ENCODE data around the gene DPH6.
"Not testable (repeated sequence)": the region's sequence is repeated elsewhere in the genome, so short reads cannot be mapped to it uniquely, and the experiment has no call there.

The DPH6 gene

DNA sequence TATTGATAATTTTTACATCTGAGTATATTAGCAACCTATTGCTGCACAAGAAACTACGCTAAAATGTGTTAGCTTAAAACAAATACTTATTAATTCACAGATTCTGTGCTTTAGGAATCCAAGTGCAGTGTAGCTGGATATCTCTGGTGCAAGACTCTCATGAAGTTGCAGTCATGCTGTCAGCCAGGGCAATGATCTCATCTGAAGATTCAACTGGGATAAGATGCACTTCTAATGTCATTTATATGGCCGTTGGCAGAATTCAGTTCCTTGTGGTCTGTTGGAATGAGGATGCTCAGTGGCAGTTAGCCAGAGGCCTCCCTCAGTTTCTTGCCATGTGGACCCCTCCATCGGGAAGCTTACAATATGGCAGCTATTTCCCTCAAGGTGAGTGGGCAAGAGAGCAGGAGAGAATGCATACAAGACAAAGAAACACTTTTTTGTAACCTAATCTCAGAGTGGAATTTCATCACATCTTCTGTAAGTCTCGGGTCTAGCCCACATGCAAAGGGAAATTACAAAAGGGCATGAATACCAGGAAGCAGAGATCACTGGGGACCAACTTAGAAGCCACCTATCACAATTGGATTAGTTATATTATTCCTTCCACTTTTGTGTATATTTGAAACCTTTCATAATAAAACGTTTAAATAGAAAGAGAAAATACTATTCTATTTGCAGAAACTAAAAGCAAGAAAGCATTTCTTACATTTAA lies 61.6 kb downstream of the DPH6 start:
- DNase-seq = no peak

DNA sequence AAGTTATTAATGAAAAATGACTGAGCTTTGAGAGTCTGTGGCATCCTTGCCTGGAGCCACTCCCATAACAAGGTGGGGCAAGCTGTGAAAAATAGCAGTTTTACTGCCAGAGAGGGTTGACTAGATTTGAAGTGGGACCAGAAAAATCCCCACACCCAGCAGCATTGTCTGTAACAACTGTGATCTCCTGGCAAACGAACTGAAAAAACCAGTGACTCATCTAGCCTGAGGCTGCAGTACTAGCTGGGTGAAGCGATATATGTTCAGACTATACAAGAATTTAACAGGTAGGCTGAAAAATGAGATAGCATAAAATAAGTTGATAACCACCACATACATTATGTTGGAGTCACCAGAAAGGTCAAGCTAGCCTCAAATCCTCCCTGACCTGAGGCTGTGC lies 64.0 kb downstream of the DPH6 start:
- peak; percentile 5 for DNase-seq

DNA sequence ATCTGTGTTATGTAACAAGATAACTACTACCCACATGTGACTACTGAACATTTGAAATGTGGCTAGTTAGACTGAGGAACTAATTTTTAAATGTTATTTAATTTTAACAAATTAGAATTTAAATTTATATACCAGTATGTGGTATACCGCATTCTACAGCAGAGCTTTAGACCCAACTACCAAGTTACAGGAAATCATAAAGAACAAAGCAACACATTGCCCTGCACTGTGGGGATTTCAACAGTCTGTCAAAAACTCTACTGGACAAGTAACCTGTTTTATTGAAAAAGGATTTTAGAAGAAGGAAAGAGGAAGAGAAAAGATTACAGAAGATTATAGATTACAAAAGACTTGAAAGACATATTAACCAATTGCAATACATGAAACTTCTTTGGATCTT lies 64.9 kb downstream of the DPH6 start:
- DNase-seq = no peak

DNA sequence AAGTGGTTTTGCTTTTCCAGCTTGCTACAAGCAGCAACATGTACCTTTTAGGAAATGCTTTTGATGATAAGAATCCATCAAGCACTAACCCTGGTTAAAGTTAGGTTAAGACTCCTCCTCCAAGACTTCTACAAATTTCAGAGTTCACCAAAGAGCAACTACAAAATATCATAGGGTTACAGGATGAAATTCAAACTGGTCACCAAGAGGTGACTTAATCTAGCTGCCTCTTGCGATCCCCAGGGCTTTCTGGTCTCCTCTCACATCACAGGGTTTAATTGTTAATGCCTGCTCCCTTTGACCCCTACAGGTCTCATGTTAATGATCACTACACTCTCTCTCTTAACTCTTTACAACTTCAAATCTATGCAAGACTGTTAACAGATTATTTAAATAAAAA lies 66.5 kb downstream of the DPH6 start:
- no peak for DNase-seq

DNA sequence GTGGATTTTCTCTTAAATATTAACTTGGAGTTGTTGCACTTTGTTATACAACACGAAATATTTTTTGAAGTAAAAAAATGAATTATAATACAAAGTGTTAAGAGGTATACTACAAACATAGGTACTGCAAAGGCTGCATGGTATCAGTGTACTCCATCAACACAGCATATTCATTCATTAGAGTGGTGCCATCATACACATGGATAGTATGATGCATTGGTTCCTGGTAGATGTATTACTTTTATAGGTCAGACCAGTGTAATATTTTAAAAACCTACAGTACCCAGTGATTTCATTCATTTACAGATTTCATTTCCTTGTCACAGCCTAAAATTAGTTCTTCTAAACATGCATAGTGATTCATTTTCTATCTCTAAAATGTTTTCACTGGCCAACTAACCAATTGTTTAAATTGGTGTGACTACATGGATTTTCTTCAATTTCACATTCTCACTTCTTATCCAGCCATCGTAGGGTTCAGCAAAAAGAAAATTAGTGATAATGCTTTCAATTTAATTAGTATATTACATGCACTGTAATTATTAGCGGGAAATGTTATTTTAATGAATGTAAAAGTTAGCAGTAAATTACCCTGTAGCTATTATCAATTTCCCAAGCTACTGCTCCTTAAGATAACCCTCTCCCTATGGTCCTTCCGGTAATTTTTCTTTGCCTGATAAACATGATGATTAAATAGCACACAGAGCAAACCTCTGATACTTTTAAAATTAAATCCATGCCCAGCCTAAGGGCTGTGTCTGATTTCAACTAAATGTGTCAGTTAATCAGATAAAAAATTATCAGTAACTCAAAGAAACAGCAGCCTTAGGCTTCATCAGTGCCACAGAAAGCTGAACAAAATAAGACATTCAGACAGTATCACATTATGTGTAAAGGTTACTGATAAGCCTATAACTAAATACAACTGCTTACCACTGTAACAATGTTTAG lies 68.4 kb downstream of the DPH6 start:
- DNase-seq = peak; percentile 34

DNA sequence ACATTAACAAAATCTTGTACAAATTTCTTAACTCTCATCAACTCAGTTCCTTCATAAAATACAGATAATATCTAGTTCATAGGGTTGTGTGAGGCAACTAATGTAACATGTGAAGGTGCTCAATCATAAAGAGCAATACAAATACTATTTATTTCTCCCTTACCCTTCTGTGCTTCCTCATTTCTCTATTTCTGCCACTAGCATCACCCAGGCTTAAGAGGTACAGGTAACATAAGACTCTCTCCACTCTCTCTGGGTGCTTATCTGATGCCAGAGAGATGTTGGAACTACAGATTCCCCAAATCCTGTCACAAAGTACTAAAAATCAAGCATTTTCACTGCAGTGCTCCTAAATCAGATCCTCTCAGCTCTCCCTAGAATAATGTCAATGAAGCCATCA lies 74.9 kb downstream of the DPH6 start:
- no peak for DNase-seq

DNA sequence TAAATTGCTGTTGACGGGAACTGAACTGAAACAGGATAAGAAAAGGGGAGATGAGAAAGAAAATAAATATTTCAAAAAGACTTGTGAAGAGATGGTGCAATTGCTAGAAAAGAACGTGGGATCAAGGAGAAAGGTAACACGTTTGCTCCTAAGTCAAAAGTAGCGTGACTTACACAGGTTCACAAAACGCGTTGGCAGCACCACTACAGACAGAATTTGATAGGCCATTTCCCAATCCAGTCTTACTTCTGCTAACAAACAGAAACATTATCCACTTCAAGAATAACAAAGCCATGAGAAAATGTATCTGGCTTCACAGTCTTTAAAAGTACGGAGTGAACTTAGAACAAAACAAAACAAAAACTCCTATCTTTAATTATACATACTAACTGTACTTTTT lies 75.5 kb downstream of the DPH6 start:
- no peak for DNase-seq

DNA sequence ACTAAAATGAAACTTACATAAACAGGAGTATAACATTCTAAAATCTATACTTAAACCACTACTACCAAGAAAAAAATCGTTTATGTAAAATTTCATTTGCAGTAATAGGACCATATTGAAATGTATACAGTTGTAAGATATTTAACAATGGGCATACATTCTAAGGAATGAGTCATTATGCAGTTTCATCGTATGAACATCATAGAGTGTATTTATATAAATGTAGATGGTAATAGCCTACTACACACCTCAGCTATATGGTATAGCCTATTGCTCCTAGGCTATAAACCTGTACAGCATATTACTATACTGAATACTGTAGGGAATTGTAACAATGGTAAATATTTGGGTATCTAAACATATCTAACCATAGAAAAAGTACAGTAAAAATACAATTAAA lies 79.5 kb downstream of the DPH6 start:
- DNase-seq = no peak

DNA sequence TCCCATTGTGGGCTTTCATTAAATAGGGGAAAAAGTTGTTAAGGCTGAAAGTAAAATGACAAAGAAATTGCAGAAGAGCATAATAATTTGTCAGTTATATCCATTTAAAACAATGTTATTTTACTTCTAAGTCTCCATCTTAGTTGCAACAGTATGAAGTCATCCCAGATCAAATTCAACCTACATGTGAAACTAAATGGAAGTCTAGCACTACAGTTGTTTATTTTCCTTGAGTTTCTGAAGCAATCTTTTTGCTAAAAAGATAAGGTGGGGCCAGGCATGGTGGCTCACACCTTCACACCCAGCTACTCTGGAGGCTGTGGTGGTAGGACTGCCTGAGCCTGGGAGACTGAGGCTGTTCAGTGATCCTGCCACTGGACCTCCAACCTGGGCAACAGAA lies 80.2 kb downstream of the DPH6 start:
- no peak for DNase-seq

DNA sequence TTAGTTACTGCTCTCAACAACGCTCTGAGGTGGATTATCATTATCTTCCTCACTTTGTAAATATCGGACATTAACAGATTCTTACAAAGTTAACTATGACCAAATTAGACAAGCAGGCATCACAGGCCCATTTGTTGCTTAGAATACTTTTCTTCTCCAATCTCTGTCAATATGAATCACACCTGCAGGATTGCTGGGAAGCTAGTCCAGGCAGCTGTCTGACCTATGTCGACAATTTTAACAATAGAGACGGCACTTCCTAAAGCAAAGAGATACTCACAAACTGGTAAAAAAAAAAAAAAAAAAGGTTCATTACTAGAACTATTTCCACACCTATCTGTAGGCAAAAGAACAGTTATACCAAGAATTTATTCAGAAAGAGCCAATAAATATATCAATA lies 85.3 kb downstream of the DPH6 start:
- no peak for DNase-seq

DNA sequence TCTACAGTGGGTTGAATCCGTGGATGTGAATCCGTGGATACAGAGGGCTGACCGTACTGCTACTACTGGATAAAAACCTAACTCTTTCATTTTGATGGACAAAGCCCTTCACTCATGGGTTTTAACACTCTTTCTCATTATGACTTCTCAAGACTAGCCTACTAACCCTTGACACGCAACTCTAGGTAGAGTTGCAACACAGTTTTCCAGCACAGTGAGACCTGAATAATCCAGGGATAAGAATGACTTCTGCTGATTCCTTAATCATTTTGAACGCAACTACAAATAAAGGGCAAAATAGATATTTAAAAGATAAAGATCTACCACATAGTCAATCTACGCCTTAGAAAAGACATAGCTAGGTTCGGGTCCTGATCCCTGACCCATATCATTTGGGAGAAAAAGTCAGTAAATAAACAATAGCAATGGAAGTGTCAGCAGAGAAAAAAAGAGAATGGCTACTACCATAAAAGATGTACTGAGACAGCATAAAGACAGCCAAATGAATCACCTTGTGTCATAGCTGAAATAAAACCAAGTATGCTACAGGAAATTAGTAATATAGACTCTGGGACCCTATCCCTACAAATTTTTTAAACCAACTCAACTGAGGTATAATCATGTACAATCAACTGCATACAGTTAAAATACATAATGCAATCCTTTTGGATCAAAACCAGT lies 87.6 kb downstream of the DPH6 start:
- no peak for DNase-seq

DNA sequence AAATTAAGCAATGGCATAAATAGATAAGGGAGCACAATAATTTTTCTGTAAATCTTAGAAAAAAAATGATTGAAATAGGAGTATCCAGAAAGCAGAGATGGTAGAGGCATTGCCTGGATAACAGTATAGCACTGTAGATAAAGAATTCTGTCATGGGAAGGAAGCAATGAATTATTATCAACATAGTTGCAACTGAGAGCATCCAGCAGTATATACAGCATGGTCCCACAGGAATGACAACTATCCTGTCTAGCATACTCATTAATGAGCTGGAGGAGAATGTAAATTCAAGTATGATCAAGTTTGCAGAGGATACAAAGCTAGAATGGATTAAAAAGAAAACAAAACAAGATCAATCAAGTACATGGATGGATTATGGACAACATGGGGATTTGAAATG lies 90.8 kb downstream of the DPH6 start:
- no peak for DNase-seq

DNA sequence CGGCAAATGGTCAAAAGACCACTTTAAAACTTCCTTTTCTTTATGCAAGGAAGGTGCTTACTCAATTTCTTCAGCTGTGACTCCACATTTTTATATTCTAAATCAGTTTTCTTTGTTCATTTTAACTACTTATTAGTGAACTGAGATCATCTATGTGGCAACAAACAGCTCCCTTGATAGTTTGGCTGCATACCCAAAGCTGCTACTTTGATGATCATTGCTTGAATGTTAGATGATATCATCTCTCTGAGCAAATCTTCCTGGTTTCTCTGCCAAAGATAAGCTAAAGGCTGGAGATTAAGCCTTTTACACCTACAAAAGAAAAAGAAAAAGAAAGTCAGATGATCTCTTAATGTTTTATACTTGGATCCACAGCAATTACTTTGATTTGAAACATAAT lies 95.5 kb downstream of the DPH6 start:
- DNase-seq = no peak

DNA sequence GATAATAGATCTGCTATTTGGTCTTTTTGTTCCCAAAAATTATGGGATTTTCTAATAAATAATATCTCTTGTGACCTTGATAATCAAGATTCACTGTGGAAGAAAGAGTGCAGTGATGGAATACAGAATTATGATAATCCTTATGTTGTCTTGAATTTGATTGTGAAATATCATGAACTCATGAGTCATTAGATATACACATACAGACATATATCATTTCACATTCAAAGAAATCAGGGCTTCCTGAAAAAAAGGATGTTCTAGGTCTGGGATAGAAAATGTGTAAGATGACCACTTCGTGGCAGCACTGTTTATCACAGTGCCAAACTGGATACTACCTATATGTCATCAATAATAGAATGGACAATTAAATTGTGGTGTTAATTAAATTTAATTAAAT lies 97.7 kb downstream of the DPH6 start:
- no peak for DNase-seq

DNA sequence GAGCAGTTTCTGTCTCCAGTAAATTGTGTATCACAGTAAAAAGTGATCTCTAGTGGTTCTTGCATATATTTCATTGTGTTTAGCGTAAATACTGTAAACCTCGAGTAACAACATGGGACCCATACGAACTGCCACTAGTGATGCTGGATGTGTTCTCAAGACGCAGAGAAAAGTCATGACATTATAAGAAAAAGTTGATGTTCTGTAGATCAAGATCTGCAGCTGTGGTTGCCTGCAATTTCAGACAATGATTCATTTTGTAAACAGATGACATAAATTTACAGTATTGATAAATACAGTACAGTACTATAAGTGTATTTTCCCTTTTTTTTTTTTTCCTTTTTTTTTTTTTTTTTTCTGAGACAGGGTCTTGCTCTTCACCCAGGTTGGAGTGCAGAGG lies 100.1 kb downstream of the DPH6 start:
- no peak for DNase-seq

DNA sequence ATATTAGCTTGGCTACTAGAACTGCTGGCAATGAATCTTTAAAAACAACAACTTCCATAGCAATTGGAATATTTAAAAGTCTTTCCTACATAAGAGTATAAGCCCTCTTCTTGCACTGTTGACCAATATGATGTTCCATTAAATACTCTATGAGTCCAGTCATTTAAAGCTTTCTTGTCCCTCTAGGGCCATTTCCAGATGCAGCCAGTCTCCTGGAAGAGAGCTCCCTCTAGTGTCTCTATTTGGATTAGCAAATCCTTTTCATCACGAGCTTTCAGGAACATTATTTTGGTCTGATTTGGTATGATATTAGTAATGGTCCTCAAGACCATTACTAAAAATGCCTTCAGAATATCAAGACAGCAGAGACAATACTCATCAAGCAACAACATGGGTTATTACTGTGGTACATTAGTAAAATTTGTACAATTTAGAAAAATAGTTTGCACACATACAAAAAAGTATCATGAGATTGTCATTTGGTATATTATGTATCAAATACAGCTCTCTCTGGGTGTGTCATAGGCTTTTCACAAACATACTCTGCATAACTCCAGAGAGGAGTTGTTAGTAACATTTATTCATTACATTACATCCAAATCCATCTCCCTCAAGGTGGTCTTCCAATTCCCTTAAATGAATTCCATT lies 101.3 kb downstream of the DPH6 start:
- peak; percentile 73 for DNase-seq

DNA sequence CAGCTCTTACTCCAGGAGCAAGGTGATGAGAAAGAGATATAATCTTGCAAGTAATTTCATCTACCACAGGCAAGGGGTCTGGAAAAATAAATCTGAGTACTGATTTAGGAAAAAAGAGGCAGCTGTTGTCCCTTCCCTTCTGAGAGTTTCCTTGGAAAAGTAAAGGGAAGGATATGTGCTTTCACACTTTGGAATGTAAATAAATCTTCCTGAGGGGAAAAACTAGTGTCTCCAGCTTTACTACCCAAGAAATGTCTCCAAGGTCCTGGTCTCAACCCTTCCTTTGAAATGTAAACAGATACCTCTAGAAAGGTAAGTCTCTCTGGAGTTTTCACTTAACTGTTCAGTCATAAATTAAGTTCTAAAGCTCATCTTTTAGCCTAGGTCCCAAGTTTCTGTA lies 102.6 kb downstream of the DPH6 start:
- DNase-seq = no peak

DNA sequence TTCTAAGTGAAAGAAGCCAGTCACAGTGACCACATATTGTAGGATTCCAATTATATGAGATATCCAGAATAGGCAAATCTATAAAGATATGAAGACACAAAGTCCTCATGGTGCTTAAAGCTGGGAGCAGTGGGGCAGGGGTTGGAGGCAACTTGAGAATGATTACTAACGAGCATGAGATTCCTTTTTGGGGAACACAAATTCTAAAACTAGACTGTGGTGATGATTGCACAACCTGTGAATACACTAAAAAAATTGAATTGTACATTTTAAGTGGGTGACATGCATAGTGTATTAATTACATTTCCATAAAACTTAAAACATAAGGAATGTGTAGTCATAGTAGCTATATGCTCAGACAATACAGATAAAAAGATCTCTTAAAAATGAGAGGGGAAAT lies 103.2 kb downstream of the DPH6 start:
- no peak for DNase-seq

DNA sequence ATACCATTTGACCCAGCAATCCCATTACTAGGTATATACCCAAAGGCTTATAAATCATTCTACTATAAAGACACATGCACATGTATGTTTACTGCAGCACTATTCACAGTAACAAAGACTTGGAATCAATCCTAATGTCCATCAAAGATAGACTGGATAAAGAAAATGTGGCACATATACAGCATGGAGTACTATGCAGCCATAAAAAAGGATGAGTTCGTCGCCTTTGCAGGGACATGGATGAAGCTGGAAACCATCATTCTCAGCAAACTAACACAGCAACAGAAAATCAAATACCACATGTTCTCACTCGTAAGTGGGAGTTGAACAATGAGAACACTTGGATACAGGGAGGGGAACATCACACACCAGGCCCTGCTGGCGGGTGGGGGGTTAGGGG lies 104.7 kb downstream of the DPH6 start:
- DNase-seq = not testable (repeated sequence)

DNA sequence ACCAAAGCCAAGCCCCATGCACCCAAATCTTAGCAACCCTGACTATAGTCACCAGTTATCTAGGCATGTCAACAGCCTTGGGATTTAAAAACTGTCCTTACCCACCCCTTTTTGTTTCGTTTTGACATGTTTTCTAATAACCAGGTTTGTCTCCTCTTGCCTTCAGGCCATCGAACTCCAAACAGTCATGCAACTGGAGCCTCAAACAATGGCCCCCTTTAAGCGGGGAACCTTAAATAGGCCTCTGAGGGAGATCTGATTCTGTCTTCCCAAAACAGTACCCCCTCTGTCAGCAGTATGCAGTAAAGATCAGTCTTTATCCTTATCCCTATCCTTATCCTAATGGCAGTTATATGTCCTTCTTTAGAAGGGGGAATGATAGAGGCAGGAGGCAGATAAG lies 105.7 kb downstream of the DPH6 start:
- no peak for DNase-seq

DNA sequence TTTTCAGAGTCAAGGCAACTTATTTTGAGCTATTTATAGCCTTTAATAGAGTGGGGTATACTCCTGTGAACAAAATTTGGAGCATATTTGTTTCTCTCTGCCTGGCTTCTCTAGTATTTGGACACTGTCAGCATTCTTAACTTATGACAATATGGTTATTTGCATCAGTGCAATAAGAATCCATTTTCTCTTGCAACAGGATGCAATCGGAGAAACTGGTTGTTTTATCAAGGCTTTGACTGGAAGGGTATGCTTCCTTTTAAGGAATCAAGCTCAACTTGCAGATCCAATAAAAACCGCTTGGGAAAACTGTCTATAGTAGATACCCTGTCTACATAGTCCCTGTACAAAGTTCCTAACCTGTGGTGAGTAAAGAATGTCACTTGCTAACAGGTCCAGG lies 106.7 kb downstream of the DPH6 start:
- DNase-seq = no peak

DNA sequence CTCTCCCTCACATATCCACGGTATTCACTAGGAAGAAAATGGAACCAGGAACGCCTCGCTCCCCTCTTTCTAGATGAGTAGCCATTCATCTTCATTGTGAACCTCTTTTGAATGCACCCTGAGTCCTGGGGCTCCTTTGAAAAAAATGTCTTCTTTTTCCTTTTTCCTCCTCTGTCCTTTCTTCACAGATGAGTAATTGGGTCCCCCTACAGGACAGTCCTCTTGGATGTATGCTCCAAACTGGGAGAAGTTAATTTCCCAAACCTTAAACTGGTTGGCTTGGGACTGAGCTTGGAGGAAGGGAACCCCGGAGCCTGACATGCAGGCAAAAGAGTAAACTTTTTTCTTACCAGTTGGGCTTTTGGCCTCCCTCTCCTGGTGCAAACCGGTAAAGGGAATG lies 108.8 kb downstream of the DPH6 start:
- DNase-seq = no peak

DNA sequence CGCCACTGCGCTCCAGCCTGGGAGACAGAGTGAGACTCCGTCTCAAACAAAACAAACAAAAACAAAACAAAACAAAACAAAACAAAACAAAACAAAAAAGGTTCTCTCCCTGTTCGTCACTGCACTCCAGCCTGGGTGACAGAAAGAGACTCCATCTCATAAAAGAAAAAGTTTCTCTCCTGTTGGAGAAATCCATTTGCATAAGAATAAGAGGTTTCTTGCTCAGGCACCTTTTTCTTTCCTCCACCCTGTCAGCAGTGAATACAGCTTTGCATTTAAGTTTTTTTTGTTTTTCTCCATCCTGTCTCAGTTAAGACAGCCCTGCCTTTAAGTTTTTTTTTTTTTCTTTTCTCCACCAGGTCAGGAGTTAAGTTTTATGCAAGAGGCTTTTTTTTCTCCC lies 109.5 kb downstream of the DPH6 start:
- DNase-seq = no peak

Measured in hematopoietic multipotent progenitor cell treated with erythropoietin and hydrocortisone succinate and interleukin-3 and kit ligand, for 4 days (in vitro differentiated cells).